Testis (tissue), 3 donors: Measurements from ENCODE around the gene GUCY1A2. TPM values are rescaled to one million over a fixed set of nuclear protein-coding genes. Genes with fewer than 3 reads are reported as not detected.
A peak's percentile ranks its signal among the peaks of the same experiment; 100 is the strongest.

ENCODE experiments used
- DNase-seq: peaks from one replicate; pipeline ENCODE4 v3.0.0-alpha.2; 2019
- H3K27ac ChIP-seq, 2 donors: fragments of 200-600 bp; sonication (generic); one replicate each; pipeline ENCODE4 v1.5.1; 2019
- H3K27me3 ChIP-seq: fragments of 200-600 bp; sonication (generic); one replicate; pipeline ENCODE4 v1.5.1; 2019
- H3K36me3 ChIP-seq: fragments of 200-600 bp; sonication (generic); one replicate; pipeline ENCODE4 v1.5.1; 2017; ENCODE audit warnings: low read depth; ENCODE audit errors: missing control alignments
- H3K4me1 ChIP-seq: fragments of 200-600 bp; sonication (generic); one replicate; pipeline ENCODE4 v1.5.1; 2019
- H3K4me3 ChIP-seq, 2 donors: fragments of 200-600 bp; sonication (generic); one replicate each; pipeline ENCODE4 v1.5.1; 2017 to 2019
- H3K9me3 ChIP-seq: fragments of 200-600 bp; sonication (generic); one replicate; pipeline ENCODE4 v1.5.1; 2017
- CTCF ChIP-seq, 3 experiments: fragments of 450-650 bp in 2 of 3; fragments of 200-600 bp in 1 of 3; sonication (generic) in 1 of 3; IDR thresholded peaks; one replicate each; pipeline ENCODE4 v1.5.1; 2016 to 2019; ENCODE audit warnings: antibody characterized with exemption in 3 of 3, mild to moderate bottlenecking in 2 of 3, moderate library complexity in 1 of 3
- POLR2A ChIP-seq: fragments of 450-650 bp; IDR thresholded peaks from one replicate; pipeline ENCODE4 v1.6.1; 2017; ENCODE audit warnings: antibody characterized with exemption, mild to moderate bottlenecking, moderate library complexity
- WGBS, 2 donors: methylation state at CpG; one replicate each; pipeline ENCODE4 v1.1.5; 2018; 5-methylcytosine and 5-hydroxymethylcytosine counted together
- intact Hi-C: fragments of 100-400 bp; cut with DNase I; formaldehyde crosslinking; loops from one replicate; pipeline ENCODE4 v1.15.1; 2023; ENCODE audit warnings: low total_unique reads
- polyA plus RNA-seq: library from polyadenylated mRNA; stranded (reverse); fragments of 350-450 nt; fragmentation: Illumina TruSeq; extraction: RNeasy Lipid Tissue Mini Kit (QIAGEN cat#74804); gene quantifications from one replicate; pipeline ENCODE4 v1.2.3, GENCODE V29; 2014; ENCODE audit warnings: low read depth, low replicate concordance; ENCODE audit not compliant: insufficient read depth
- total RNA-seq, 2 donors: library from RNA; depleted of rRNA; stranded (reverse); fragments of >200 nt; gene quantifications; one replicate each; pipeline ENCODE4 v1.2.3, GENCODE V29; 2016

GUCY1A2 gene
- total and polyA plus RNA-seq, 3 donors from 2014 or later, result 3.4 to 7.4 (median 4.3) TPM

- Histone ChIP-seq H3K4me1 (no peaks in the 10 kb centered on the region), H3K9me3 (no peaks in the 10 kb centered on the region), H3K27ac (no peak overlapping the region), H3K4me3 (no peak overlapping the region), H3K36me3 (no peaks in the 10 kb centered on the region), H3K27me3 (no peaks in the 10 kb centered on the region)
- 85 to 90% methylated on average over 3 of the region's 3 CpGs for WGBS, 2 donors
- TF ChIP-seq POLR2A (no peak), CTCF (IDR thresholded peaks at IDR 0.05) (no peak)
- intact Hi-C loops, result no loop called here
- no peak for DNase-seq
These were observed 21.0 kb downstream of the GUCY1A2 start for GRCh38 chr11:106997227-106997626.

- TF ChIP-seq CTCF (IDR thresholded peaks at IDR 0.05), result no peak
- no peak for TF ChIP-seq POLR2A
- H3K4me3 ChIP-seq, result no peak overlapping the region
- no peak overlapping the region for H3K27ac ChIP-seq
- no peaks in the 10 kb centered on the region for H3K27me3 ChIP-seq
- intact Hi-C loops, result no loop called here
- H3K36me3 ChIP-seq, result no peaks in the 10 kb centered on the region
- H3K9me3 ChIP-seq, result no peaks in the 10 kb centered on the region
- no peaks in the 10 kb centered on the region for H3K4me1 ChIP-seq
- no peak for DNase-seq
- WGBS, 2 donors, result 72 to 75% methylated on average over 3 of the region's 3 CpGs
These were observed 21.6 kb downstream of the GUCY1A2 start for GRCh38 chr11:106996691-106997090.

- H3K4me3 ChIP-seq, result no peak overlapping the region
- no peak for DNase-seq
- intact Hi-C loops, result no loop called here
- TF ChIP-seq POLR2A (no peak), CTCF (IDR thresholded peaks at IDR 0.05) (no peak)
- H3K27me3 ChIP-seq, result no peaks in the 10 kb centered on the region
- peaks cover 4% of the 10 kb centered on the region for H3K4me1 ChIP-seq
- no peaks in the 10 kb centered on the region for H3K9me3 ChIP-seq
- 61 to 66% methylated on average over 8 to 10 of the region's 10 CpGs for WGBS, 2 donors
- H3K27ac ChIP-seq, result peak overlapping the region in 1 of 2 donors; percentile 36
- H3K36me3 ChIP-seq, result no peaks in the 10 kb centered on the region
These were observed 27.9 kb downstream of the GUCY1A2 start for GRCh38 chr11:106990331-106990730.

- DNase-seq, result no peak
- H3K9me3 ChIP-seq, result no peaks in the 10 kb centered on the region
- intact Hi-C loops, result no loop called here
- H3K4me1 ChIP-seq, result peaks cover 4% of the 10 kb centered on the region
- H3K27ac ChIP-seq, result peak overlapping the region in 1 of 2 donors; percentile 36
- H3K36me3 ChIP-seq, result no peaks in the 10 kb centered on the region
- TF ChIP-seq POLR2A, result no peak
- no peak for TF ChIP-seq CTCF (IDR thresholded peaks at IDR 0.05)
- no peak overlapping the region for H3K4me3 ChIP-seq
- H3K27me3 ChIP-seq, result no peaks in the 10 kb centered on the region
- 44 to 58% methylated on average over 1 of the region's 1 CpG for WGBS, 2 donors
These were observed 29.2 kb downstream of the GUCY1A2 start for GRCh38 chr11:106989078-106989455.

- peaks cover 5% of the 10 kb centered on the region for H3K4me1 ChIP-seq
- no peaks in the 10 kb centered on the region for H3K27me3 ChIP-seq
- WGBS, 2 donors, result 31 to 38% methylated on average over 2 of the region's 2 CpGs
- no peak for DNase-seq
- no peak overlapping the region for H3K4me3 ChIP-seq
- TF ChIP-seq POLR2A, result no peak
- no peak for TF ChIP-seq CTCF (IDR thresholded peaks at IDR 0.05)
- intact Hi-C loops, result no loop called here
- H3K27ac ChIP-seq, result peak overlapping the region in 1 of 2 donors; percentile 42
- no peaks in the 10 kb centered on the region for H3K9me3 ChIP-seq
- H3K36me3 ChIP-seq, result no peaks in the 10 kb centered on the region
These were observed 29.9 kb downstream of the GUCY1A2 start for GRCh38 chr11:106988151-106989077.
